Karpas-422 (cell line): ENCODE measurements around the gene SLC35B3. TPM values are rescaled to one million over a fixed set of nuclear protein-coding genes. Genes with fewer than 3 reads are reported as not detected.
"Not testable (repeated sequence)": the region's sequence is repeated elsewhere in the genome, so short reads cannot be mapped to it uniquely, and the experiment has no call there.

Experiments
- DNase-seq: peaks from one replicate; pipeline ENCODE4 v3.0.0-alpha.2; 2015
- H2AFZ ChIP-seq: fragments of 200-600 bp; sonication (generic); 2 replicates; pipeline ENCODE4 v1.6.1; 2014; ENCODE audit warnings: antibody characterized with exemption, low read length, mixed read lengths
- H3K27ac ChIP-seq: fragments of 200-600 bp; sonication (generic); 2 replicates; pipeline ENCODE4 v1.5.1; 2014; ENCODE audit warnings: mild to moderate bottlenecking, low read length, moderate library complexity
- H3K27me3 ChIP-seq: fragments of 200-600 bp; sonication (generic); 2 replicates; pipeline ENCODE4 v1.6.1; 2014; ENCODE audit warnings: low read length, mixed read lengths
- H3K36me3 ChIP-seq: fragments of 200-600 bp; sonication (generic); 2 replicates; pipeline ENCODE4 v1.6.1; 2014; ENCODE audit warnings: low read length, mixed read lengths; ENCODE audit not compliant: insufficient read depth
- H3K4me1 ChIP-seq: fragments of 200-600 bp; sonication (generic); 2 replicates; pipeline ENCODE4 v1.6.1; 2014; ENCODE audit warnings: mild to moderate bottlenecking, low read length, mixed read lengths
- H3K4me2 ChIP-seq: fragments of 200-600 bp; sonication (generic); 2 replicates; pipeline ENCODE4 v1.6.1; 2014; ENCODE audit warnings: low read length, low read depth, mild to moderate bottlenecking; ENCODE audit not compliant: poor library complexity, severe bottlenecking
- H3K4me3 ChIP-seq: fragments of 200-600 bp; sonication (generic); 2 replicates; pipeline ENCODE4 v1.5.1; 2014; ENCODE audit warnings: mild to moderate bottlenecking, antibody characterized with exemption, low read length, mixed read lengths
- H3K79me2 ChIP-seq: fragments of 200-600 bp; sonication (generic); 2 replicates; pipeline ENCODE4 v1.6.1; 2014; ENCODE audit warnings: mild to moderate bottlenecking, low read length, mixed read lengths
- H3K9ac ChIP-seq: fragments of 200-600 bp; sonication (generic); 2 replicates; pipeline ENCODE4 v1.6.0; 2014; ENCODE audit warnings: low read length
- H3K9me2 ChIP-seq: fragments of 200-600 bp; sonication (generic), shearing (Covaris generic); replicated peaks from 2 replicates; pipeline ENCODE4 v1.6.0; 2014; ENCODE audit warnings: mild to moderate bottlenecking, low read length, moderate library complexity; ENCODE audit not compliant: insufficient read depth
- H3K9me3 ChIP-seq: fragments of 300-700, 200-600 bp; sonication (generic); 2 replicates; pipeline ENCODE4 v1.6.1; 2014; ENCODE audit warnings: low read length, mixed read lengths
- H4K20me1 ChIP-seq: fragments of 200-600 bp; sonication (generic); 2 replicates; pipeline ENCODE4 v1.6.1; 2014; ENCODE audit warnings: mild to moderate bottlenecking, antibody characterized with exemption, low read length, low read depth; ENCODE audit not compliant: insufficient read depth
- total RNA-seq: library from RNA; depleted of rRNA; stranded (reverse); fragments of >200 nt; shearing (Covaris generic); gene quantifications from 2 replicates; pipeline ENCODE4 v1.2.3, GENCODE V29; 2014; ENCODE audit warnings: low replicate concordance

SLC35B3 gene
- total RNA-seq, 1 experiment from 2014 or later: 18.2 TPM

GRCh38 chr6:8446391-8446790, 11.0 kb upstream of the SLC35B3 start:
- no peaks in the 10 kb centered on the region for H3K9me2 ChIP-seq
- DNase-seq: no peak
- no peaks in the 10 kb centered on the region for H4K20me1 ChIP-seq
- H3K4me1 ChIP-seq: no peaks in the 10 kb centered on the region
- H2AFZ ChIP-seq: no peak overlapping the region
- H3K9me3 ChIP-seq: no peaks in the 10 kb centered on the region
- H3K27ac ChIP-seq: no peak overlapping the region
- no peak overlapping the region for H3K4me3 ChIP-seq
- no peak overlapping the region for H3K4me2 ChIP-seq
- H3K36me3 ChIP-seq: no peaks in the 10 kb centered on the region
- H3K9ac ChIP-seq: no peak overlapping the region
- H3K79me2 ChIP-seq: no peaks in the 10 kb centered on the region
- H3K27me3 ChIP-seq: no peaks in the 10 kb centered on the region

- not testable (repeated sequence) for H3K4me2 ChIP-seq, H4K20me1 ChIP-seq, H3K27ac ChIP-seq, H3K4me1 ChIP-seq, H3K4me3 ChIP-seq, H3K9me3 ChIP-seq, H2AFZ ChIP-seq, H3K79me2 ChIP-seq, H3K9me2 ChIP-seq, H3K9ac ChIP-seq, H3K36me3 ChIP-seq, DNase-seq, H3K27me3 ChIP-seq
These were observed 10.6 kb upstream of the SLC35B3 start for GRCh38 chr6:8445930-8446329.

GRCh38 chr6:8442150-8442549, 6.8 kb upstream of the SLC35B3 start:
- no peak overlapping the region for H3K9ac ChIP-seq
- H3K9me3 ChIP-seq: no peaks in the 10 kb centered on the region
- no peaks in the 10 kb centered on the region for H3K79me2 ChIP-seq
- H3K27ac ChIP-seq: no peak overlapping the region
- H3K27me3 ChIP-seq: no peaks in the 10 kb centered on the region
- H3K4me2 ChIP-seq: no peak overlapping the region
- no peak for DNase-seq
- no peak overlapping the region for H2AFZ ChIP-seq
- no peaks in the 10 kb centered on the region for H3K36me3 ChIP-seq
- H3K9me2 ChIP-seq: no peaks in the 10 kb centered on the region
- H3K4me1 ChIP-seq: no peaks in the 10 kb centered on the region; the same call in 1 of the 2 replicates
- no peaks in the 10 kb centered on the region for H4K20me1 ChIP-seq
- H3K4me3 ChIP-seq: no peak overlapping the region

GRCh38 chr6:8441452-8441851, 6.1 kb upstream of the SLC35B3 start:
- H3K79me2 ChIP-seq: no peaks in the 10 kb centered on the region
- no peaks in the 10 kb centered on the region for H3K36me3 ChIP-seq
- H3K4me3 ChIP-seq: no peak overlapping the region
- no peak overlapping the region for H2AFZ ChIP-seq
- H3K9me3 ChIP-seq: no peaks in the 10 kb centered on the region
- no peaks in the 10 kb centered on the region for H3K27me3 ChIP-seq
- no peak overlapping the region for H3K9ac ChIP-seq
- no peaks in the 10 kb centered on the region for H4K20me1 ChIP-seq
- no peak overlapping the region for H3K27ac ChIP-seq
- no peak overlapping the region for H3K4me2 ChIP-seq
- DNase-seq: no peak
- H3K9me2 ChIP-seq: no peaks in the 10 kb centered on the region
- peaks cover 5% of the 10 kb centered on the region; the same call in 1 of the 2 replicates for H3K4me1 ChIP-seq

GRCh38 chr6:8439601-8440268, 4.4 kb upstream of the SLC35B3 start:
- peaks cover 3% of the 10 kb centered on the region; the same call in 1 of the 2 replicates for H4K20me1 ChIP-seq
- peaks cover 14% of the 10 kb centered on the region for H3K4me1 ChIP-seq
- H3K9me2 ChIP-seq: no peaks in the 10 kb centered on the region
- no peak overlapping the region for H3K9ac ChIP-seq
- peaks cover 6% of the 10 kb centered on the region for H3K79me2 ChIP-seq
- no peak overlapping the region for H3K4me2 ChIP-seq
- no peaks in the 10 kb centered on the region for H3K27me3 ChIP-seq
- no peaks in the 10 kb centered on the region for H3K36me3 ChIP-seq
- H2AFZ ChIP-seq: no peak overlapping the region
- H3K27ac ChIP-seq: no peak overlapping the region
- no peak for DNase-seq
- H3K4me3 ChIP-seq: no peak overlapping the region
- H3K9me3 ChIP-seq: no peaks in the 10 kb centered on the region

GRCh38 chr6:8437813-8438212, 2.5 kb upstream of the SLC35B3 start:
- Histone ChIP-seq H3K4me1 (peaks cover 28% of the 10 kb centered on the region), H3K9ac (no peak overlapping the region), H3K4me2 (no peak overlapping the region), H3K27ac (no peak overlapping the region), H2AFZ (no peak overlapping the region), H4K20me1 (peaks cover 7% of the 10 kb centered on the region), H3K27me3 (no peaks in the 10 kb centered on the region), H3K79me2 (peaks cover 25% of the 10 kb centered on the region), H3K36me3 (peaks cover 3% of the 10 kb centered on the region; the same call in 1 of the 2 replicates), H3K4me3 (no peak overlapping the region), H3K9me2 (no peaks in the 10 kb centered on the region), H3K9me3 (no peaks in the 10 kb centered on the region)
- DNase-seq: no peak

GRCh38 chr6:8436966-8437365, 1.6 kb upstream of the SLC35B3 start:
- H3K9me3 ChIP-seq: no peaks in the 10 kb centered on the region
- no peak overlapping the region for H3K9ac ChIP-seq
- H3K27ac ChIP-seq: no peak overlapping the region
- peaks cover 7% of the 10 kb centered on the region for H4K20me1 ChIP-seq
- H3K9me2 ChIP-seq: no peaks in the 10 kb centered on the region
- H3K4me3 ChIP-seq: no peak overlapping the region
- H3K79me2 ChIP-seq: peaks cover 31% of the 10 kb centered on the region
- H3K4me1 ChIP-seq: peaks cover 28% of the 10 kb centered on the region
- no peak for DNase-seq
- H3K4me2 ChIP-seq: no peak overlapping the region
- no peak overlapping the region for H2AFZ ChIP-seq
- H3K36me3 ChIP-seq: peaks cover 9% of the 10 kb centered on the region
- no peaks in the 10 kb centered on the region for H3K27me3 ChIP-seq

- no peaks in the 10 kb centered on the region for H3K27me3 ChIP-seq
- H3K9me3 ChIP-seq: no peaks in the 10 kb centered on the region
- peaks cover 7% of the 10 kb centered on the region for H4K20me1 ChIP-seq
- H3K9me2 ChIP-seq: no peaks in the 10 kb centered on the region
- no peak for DNase-seq
- peaks cover 28% of the 10 kb centered on the region for H3K4me1 ChIP-seq
- peaks cover 9% of the 10 kb centered on the region for H3K36me3 ChIP-seq
- H3K4me2 ChIP-seq: peak overlapping the region; percentile 97
- H3K79me2 ChIP-seq: peaks cover 39% of the 10 kb centered on the region
- no peak overlapping the region for H3K27ac ChIP-seq
- H2AFZ ChIP-seq: peak overlapping the region; percentile 97
- H3K9ac ChIP-seq: peak overlapping the region; percentile 95
- peak overlapping the region; percentile 84 for H3K4me3 ChIP-seq
These were observed 462 bp upstream of the SLC35B3 start for GRCh38 chr6:8435845-8436168.
